Measurements from ENCODE around the gene COBL. TPM values are rescaled to one million over a fixed set of nuclear protein-coding genes. Genes with fewer than 3 reads are reported as not detected.

Gene COBL
- total and polyA plus RNA-seq, 2 of the 4 experiments (the other 2 are of a cell fraction): under 0.01 TPM; not detected in 1

DNA sequence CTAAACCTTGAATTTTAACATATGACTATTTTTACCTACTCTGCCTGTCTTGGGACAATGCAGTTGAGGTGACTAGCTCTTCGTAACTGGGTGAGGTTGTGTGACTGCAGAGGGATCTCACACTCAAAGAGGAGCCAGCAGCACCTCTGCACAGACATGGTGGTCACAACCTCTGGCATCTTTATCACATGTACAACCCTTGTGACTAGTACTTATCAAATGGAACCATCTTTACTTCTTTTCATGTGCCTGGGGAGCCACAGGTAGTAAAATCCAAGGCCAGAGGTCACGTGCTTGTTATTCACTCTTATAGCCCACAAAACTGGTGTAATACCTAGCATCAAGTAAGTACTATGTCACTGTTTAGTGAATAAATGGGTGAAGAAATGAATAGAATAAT is 244.3 kb downstream of the COBL start:
- no peak overlapping the region for H2BK5ac ChIP-seq (ENCODE audit: low read depth, low read length, poor library complexity, severe bottlenecking)
- no CpG with 5 or more reads among the region's 2 CpGs for WGBS, 2 experiments (ENCODE audit: extremely low coverage in 2 of 2, insufficient read length in 1 of 2)
- H3K18ac ChIP-seq (ENCODE audit: low read depth, low read length): no peak overlapping the region
- no peaks in the 10 kb centered on the region for H3K36me3 ChIP-seq (ENCODE audit: control insufficient read depth, insufficient read depth, low read length)
- H3K14ac ChIP-seq (replicated peaks; ENCODE audit: low read depth, low read length): no peak overlapping the region
- no peak overlapping the region for H3K9ac ChIP-seq (ENCODE audit: low read depth, low read length)
- no peak overlapping the region for H2AK5ac ChIP-seq (ENCODE audit: low read depth, low read length)
- ATAC-seq (ENCODE audit: low read depth) (no peak), DNase-seq (no peak)
- H4K8ac ChIP-seq (ENCODE audit: low read depth in 2 of 2, low read length in 2 of 2): no peak overlapping the region
- peaks cover 7% of the 10 kb centered on the region for H3K27me3 ChIP-seq (ENCODE audit: control insufficient read depth, insufficient read depth, low read length)
- no peaks in the 10 kb centered on the region for H4K20me1 ChIP-seq (ENCODE audit: insufficient read depth, low read length)
- H4K91ac ChIP-seq (ENCODE audit: insufficient read depth, low read depth, low read length): no peak overlapping the region
- no peaks in the 10 kb centered on the region for H3K4me1 ChIP-seq (ENCODE audit: control insufficient read depth, insufficient read depth, low read length)
- H3K79me1 ChIP-seq (ENCODE audit: low read depth in 1 of 2, low read length in 2 of 2): no peaks in the 10 kb centered on the region
- no peak overlapping the region for H3K23ac ChIP-seq (ENCODE audit: low read depth, low read length)
- no peak overlapping the region for H2AK9ac ChIP-seq (replicated peaks; ENCODE audit: low read depth, low read length, poor library complexity)
- no peak overlapping the region for H3K56ac ChIP-seq (ENCODE audit: extremely low read depth, insufficient read depth, low read length)
- no peak overlapping the region for H4K5ac ChIP-seq (ENCODE audit: low read depth, low read length)
- BruUV-seq (replicated peaks): no TSS peak
- dilution Hi-C loops (cut with HindIII; ENCODE audit: low sequenced_read_pairs, unreplicated experiment) (no loop called here), intact Hi-C loops (cut with micrococcal nuclease) (no loop called here), in situ Hi-C loops (cut with MboI; ENCODE audit: low sequenced_read_pairs) (loop anchor here (10.0 to 25.0 kb wide), 2 partner anchors 285 to 607 kb away; partner anchors contain the start of gene GRB10)
- H3K4me2 ChIP-seq (ENCODE audit: low read depth, low read length): no peak overlapping the region
- H2BK15ac ChIP-seq (ENCODE audit: low read depth, low read length): no peak overlapping the region
- TF ChIP-seq CEBPB (IDR thresholded peaks at IDR 0.05; ENCODE audit: low read depth, low read length) (no peak), MAFK (IDR thresholded peaks at IDR 0.05; ENCODE audit: low read depth, low read length) (no peak), MXI1 (IDR thresholded peaks at IDR 0.05; ENCODE audit: borderline replicate concordance, low read depth, low read length) (no peak), FOS (IDR thresholded peaks at IDR 0.05; ENCODE audit: low read depth, low read length) (no peak), RFX5 (IDR thresholded peaks at IDR 0.05; ENCODE audit: low read depth, low read length) (no peak), CHD1 (IDR thresholded peaks at IDR 0.05; ENCODE audit: low read depth, low read length) (no peak), POLR2A (IDR thresholded peaks at IDR 0.05; ENCODE audit: low read depth, low read length) (no peak), MAZ (IDR thresholded peaks at IDR 0.05; ENCODE audit: borderline replicate concordance, low read depth, low read length) (no peak), NFE2L2 (IDR thresholded peaks at IDR 0.05; ENCODE audit: low read depth, low read length) (no peak), RAD21 (IDR thresholded peaks at IDR 0.05; ENCODE audit: low read length) (no peak), SMC3 (IDR thresholded peaks at IDR 0.05; ENCODE audit: low read depth, low read length) (no peak), RCOR1 (IDR thresholded peaks at IDR 0.05; ENCODE audit: insufficient replicate concordance, low read length) (no peak), BHLHE40 (IDR thresholded peaks at IDR 0.05; ENCODE audit: low read depth, low read length) (no peak)
- TF ChIP-seq, protein P1, sequence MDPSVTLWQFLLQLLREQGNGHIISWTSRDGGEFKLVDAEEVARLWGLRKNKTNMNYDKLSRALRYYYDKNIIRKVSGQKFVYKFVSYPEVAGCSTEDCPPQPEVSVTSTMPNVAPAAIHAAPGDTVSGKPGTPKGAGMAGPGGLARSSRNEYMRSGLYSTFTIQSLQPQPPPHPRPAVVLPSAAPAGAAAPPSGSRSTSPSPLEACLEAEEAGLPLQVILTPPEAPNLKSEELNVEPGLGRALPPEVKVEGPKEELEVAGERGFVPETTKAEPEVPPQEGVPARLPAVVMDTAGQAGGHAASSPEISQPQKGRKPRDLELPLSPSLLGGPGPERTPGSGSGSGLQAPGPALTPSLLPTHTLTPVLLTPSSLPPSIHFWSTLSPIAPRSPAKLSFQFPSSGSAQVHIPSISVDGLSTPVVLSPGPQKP (IDR thresholded peaks at IDR 0.05; ENCODE audit: borderline replicate concordance, low read depth, low read length): no peak
- TF ChIP-seq, protein P2, sequence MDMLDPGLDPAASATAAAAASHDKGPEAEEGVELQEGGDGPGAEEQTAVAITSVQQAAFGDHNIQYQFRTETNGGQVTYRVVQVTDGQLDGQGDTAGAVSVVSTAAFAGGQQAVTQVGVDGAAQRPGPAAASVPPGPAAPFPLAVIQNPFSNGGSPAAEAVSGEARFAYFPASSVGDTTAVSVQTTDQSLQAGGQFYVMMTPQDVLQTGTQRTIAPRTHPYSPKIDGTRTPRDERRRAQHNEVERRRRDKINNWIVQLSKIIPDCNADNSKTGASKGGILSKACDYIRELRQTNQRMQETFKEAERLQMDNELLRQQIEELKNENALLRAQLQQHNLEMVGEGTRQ (IDR thresholded peaks at IDR 0.05; ENCODE audit: low read depth, low read length): no peak
- TF ChIP-seq, protein P3, sequence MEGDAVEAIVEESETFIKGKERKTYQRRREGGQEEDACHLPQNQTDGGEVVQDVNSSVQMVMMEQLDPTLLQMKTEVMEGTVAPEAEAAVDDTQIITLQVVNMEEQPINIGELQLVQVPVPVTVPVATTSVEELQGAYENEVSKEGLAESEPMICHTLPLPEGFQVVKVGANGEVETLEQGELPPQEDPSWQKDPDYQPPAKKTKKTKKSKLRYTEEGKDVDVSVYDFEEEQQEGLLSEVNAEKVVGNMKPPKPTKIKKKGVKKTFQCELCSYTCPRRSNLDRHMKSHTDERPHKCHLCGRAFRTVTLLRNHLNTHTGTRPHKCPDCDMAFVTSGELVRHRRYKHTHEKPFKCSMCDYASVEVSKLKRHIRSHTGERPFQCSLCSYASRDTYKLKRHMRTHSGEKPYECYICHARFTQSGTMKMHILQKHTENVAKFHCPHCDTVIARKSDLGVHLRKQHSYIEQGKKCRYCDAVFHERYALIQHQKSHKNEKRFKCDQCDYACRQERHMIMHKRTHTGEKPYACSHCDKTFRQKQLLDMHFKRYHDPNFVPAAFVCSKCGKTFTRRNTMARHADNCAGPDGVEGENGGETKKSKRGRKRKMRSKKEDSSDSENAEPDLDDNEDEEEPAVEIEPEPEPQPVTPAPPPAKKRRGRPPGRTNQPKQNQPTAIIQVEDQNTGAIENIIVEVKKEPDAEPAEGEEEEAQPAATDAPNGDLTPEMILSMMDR (conservative IDR thresholded peaks at IDR 0.05; ENCODE audit: low read depth, low read length): no peak
- H3K9me3 ChIP-seq (ENCODE audit: control insufficient read depth, insufficient read depth, low read length): no peaks in the 10 kb centered on the region
- H3K4ac ChIP-seq (ENCODE audit: low read depth, low read length): no peak overlapping the region
- H3K27ac ChIP-seq (ENCODE audit: insufficient read depth, low read length): no peak overlapping the region
- H3K9me1 ChIP-seq (ENCODE audit: insufficient read depth, low read length): no peaks in the 10 kb centered on the region
- H2BK20ac ChIP-seq (ENCODE audit: low read depth, low read length): no peak overlapping the region
- POLR2A ChIA-PET (ENCODE audit: unreplicated experiment): no interaction called here
- CTCF ChIA-PET: interaction anchor here (0.7 kb wide), 1 partner anchor 102 kb away, joined by 4 read pairs; no protein-coding TSS in a partner anchor
- H3K4me3 ChIP-seq (ENCODE audit: insufficient read depth, low read depth, low read length): no peak overlapping the region
- no peak overlapping the region for H2BK120ac ChIP-seq (ENCODE audit: low read depth, low read length)
- H2AFZ ChIP-seq (replicated peaks; ENCODE audit: low read length, poor library complexity): no peak overlapping the region

All from IMR-90 (cell line).